ENCODE data around the gene PPFIA1.

DNA sequence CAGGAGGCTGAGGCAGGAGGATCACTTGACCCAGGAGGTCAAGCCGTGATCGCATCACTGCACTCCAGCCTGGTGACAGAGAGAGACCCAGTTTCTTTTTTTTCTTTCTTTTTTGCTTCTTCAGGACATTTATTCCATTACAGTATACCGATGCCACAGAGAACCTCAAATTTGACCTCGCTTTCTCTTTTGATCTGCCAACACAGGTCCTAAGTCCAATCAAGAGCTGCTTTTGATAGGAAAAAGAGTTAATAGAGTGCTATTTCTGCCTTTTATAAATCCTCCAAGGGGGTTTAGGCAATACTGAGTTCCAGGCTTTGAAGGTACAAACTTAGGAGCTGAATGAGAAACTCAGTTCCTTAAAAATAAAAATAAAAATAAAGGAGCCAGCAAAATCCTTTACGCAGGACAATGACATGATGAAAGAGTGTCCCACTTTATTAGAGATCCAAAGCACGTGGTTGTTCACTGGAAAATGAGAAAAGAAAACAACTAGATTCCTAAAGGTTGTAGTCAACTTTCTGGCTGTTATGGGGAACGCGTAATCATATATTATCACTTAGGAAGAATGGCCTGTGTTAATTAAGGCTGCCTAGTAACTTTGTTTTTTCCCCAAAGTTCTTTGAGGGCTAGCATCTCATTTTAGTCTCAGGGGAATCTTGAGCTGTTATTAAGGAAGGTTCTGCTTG is 40.2 kb upstream of the PPFIA1 start:
- TF ChIP-seq, protein P1, sequence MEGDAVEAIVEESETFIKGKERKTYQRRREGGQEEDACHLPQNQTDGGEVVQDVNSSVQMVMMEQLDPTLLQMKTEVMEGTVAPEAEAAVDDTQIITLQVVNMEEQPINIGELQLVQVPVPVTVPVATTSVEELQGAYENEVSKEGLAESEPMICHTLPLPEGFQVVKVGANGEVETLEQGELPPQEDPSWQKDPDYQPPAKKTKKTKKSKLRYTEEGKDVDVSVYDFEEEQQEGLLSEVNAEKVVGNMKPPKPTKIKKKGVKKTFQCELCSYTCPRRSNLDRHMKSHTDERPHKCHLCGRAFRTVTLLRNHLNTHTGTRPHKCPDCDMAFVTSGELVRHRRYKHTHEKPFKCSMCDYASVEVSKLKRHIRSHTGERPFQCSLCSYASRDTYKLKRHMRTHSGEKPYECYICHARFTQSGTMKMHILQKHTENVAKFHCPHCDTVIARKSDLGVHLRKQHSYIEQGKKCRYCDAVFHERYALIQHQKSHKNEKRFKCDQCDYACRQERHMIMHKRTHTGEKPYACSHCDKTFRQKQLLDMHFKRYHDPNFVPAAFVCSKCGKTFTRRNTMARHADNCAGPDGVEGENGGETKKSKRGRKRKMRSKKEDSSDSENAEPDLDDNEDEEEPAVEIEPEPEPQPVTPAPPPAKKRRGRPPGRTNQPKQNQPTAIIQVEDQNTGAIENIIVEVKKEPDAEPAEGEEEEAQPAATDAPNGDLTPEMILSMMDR (conservative IDR thresholded peaks at IDR 0.05 in 1 of 2, IDR thresholded peaks at IDR 0.05 in 1 of 2; ENCODE audit: extremely low read depth in 1 of 2, insufficient read depth in 1 of 2, low read depth in 1 of 2, low read length in 2 of 2): no peak
- TF ChIP-seq EZH2 (IDR thresholded peaks at IDR 0.05; ENCODE audit: borderline replicate concordance, low read length): no peak
